ENCODE data around the gene CABLES1.

The CABLES1 gene

DNA sequence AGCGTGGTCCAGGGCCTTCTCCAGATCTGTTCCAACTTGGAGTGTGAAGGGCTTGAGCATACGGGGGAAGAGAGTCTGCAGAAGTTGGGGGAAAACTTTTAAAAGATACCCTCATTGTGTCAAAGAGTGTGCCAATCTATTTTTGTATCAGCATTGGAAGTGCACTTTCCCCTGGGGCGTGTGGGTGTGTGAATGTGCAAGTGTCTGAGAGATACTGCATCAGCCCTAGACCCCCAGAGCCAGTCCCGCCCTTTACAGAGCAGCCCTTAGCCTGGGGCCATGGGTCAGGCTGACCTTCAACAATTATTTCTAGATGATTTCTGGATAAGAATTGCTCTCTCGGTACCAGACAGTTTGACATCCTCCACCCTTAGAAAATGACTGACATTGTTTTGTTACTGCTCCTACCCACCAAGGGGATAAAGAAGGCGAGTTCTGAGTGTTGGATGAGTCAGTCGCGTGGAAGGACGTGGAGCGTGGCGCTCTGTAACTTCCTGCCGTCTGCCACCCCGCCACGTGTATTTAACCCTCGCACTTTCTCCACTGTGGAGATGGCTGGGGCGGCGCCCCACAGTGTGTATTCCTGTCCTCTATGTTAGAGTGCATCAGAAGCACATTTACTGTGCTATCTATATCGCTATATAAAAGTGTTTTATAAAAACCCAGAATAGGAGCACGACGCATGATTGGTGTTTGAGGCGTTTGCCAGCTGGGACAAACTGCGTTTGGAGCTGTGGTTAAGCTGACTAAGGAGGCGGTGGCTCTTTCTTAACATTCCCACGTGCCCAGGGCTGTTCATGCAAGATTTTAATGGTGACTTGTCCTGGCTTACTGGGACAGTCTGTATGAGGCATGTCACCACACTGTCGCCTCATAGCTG is 122.6 kb downstream of the CABLES1 start:
- no peak overlapping the region for H3K4me3 ChIP-seq (ENCODE audit: low read depth, low read length)
- no peak for DNase-seq (ENCODE audit: low read depth)
- TF ChIP-seq, protein P1, sequence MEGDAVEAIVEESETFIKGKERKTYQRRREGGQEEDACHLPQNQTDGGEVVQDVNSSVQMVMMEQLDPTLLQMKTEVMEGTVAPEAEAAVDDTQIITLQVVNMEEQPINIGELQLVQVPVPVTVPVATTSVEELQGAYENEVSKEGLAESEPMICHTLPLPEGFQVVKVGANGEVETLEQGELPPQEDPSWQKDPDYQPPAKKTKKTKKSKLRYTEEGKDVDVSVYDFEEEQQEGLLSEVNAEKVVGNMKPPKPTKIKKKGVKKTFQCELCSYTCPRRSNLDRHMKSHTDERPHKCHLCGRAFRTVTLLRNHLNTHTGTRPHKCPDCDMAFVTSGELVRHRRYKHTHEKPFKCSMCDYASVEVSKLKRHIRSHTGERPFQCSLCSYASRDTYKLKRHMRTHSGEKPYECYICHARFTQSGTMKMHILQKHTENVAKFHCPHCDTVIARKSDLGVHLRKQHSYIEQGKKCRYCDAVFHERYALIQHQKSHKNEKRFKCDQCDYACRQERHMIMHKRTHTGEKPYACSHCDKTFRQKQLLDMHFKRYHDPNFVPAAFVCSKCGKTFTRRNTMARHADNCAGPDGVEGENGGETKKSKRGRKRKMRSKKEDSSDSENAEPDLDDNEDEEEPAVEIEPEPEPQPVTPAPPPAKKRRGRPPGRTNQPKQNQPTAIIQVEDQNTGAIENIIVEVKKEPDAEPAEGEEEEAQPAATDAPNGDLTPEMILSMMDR (IDR thresholded peaks at IDR 0.05; ENCODE audit: control insufficient read depth, extremely low read depth, insufficient read depth), result no peak

DNA sequence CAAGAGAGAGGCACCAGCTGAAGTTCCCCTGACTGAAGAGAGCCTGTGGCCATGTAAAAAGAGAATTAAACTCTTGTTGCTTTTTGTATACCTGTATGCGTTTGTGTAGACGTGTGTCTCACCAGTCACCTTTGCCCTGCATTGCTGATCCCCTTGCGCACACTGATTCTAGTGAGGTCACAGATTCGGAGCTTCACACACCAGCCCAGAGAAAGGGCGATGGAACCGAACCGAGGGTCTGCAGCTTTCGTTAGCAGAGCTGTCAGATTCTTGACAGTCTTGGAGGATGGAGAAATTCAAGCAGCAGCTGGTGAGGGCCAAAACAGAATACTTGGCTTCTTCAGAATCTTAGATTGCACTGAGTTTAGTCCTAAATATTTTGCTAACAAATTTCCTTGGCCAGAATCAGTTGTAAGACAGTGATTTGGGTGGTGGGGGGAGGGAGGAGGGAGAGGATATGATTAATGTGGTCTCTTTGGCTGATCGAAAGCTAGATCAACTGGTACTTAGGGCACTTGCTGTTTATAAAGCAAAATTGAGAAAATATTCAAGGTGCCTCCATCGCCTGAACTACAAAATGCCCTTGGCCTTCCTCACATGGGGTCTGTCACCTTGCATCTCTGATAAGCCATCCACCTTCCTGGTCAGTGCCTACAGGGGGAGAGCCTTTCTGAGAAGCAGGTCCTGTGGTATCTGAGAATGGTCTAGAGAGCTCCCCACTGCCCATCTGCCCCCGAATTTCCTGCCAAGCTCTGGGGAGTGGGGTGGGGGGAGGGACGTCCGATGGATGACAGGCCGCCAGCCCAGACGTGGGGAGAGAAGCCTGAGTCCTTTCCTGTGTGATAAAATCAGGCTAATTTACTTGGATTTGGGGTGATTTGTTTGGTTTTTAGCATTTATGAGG is 123.5 kb downstream of the CABLES1 start:
- no peak for DNase-seq (ENCODE audit: low read depth)
- H3K4me3 ChIP-seq (ENCODE audit: low read depth, low read length), result no peak overlapping the region
- TF ChIP-seq, protein P1 (IDR thresholded peaks at IDR 0.05; ENCODE audit: control insufficient read depth, extremely low read depth, insufficient read depth), result no peak

GRCh38 chr18:23259701-23260681 is 124.7 kb downstream of the CABLES1 start:
- DNase-seq (ENCODE audit: low read depth), result peak; percentile 93
- H3K4me3 ChIP-seq (ENCODE audit: low read depth, low read length), result peak overlapping the region; percentile 39
- TF ChIP-seq, protein P1 (IDR thresholded peaks at IDR 0.05; ENCODE audit: control insufficient read depth, extremely low read depth, insufficient read depth), result no peak

DNA sequence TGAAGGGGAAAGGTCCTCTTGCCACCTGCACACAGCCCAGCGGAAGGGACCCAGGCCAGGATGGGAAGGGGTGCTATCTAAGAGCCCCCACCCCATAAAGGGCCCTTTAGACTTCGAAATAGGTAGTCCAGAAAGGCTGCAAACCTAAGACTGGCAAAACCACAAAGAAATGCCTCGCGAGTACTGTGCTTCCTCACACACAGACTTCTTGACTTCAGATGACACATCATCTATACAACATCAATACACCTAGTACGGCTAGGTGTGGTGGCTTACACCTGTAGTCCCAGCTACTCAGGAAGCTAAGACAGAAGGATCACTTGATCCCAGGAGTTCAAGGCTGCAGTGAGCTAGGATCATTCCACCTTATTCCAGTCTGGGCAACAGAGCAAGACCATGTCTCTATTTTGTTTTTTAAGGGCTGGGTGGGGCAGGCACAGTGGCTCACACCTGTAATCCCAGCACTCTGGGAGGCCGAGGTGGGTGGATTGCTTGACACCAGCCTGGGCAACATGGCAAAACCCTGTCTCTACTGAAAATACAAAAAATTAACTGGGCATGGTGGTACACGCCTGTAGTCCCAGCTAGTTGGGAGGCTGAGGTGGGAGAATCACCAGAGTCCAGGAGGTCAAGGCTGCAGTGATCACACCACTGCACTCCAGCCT is 125.8 kb downstream of the CABLES1 start:
- H3K4me3 ChIP-seq (ENCODE audit: low read depth, low read length), result no peak overlapping the region
- DNase-seq (ENCODE audit: low read depth), result no peak
- TF ChIP-seq, protein P1 (IDR thresholded peaks at IDR 0.05; ENCODE audit: control insufficient read depth, extremely low read depth, insufficient read depth), result no peak

GRCh38 chr18:23263551-23264235 is 128.4 kb downstream of the CABLES1 start:
- no peak for DNase-seq (ENCODE audit: low read depth)
- H3K4me3 ChIP-seq (ENCODE audit: low read depth, low read length), result no peak overlapping the region
- TF ChIP-seq, protein P1 (IDR thresholded peaks at IDR 0.05; ENCODE audit: control insufficient read depth, extremely low read depth, insufficient read depth), result no peak
